ENCODE measurements around the gene PIERCE2. TPM values are rescaled to one million over a fixed set of nuclear protein-coding genes. Genes with fewer than 3 reads are reported as not detected.
"Not testable (repeated sequence)": the region's sequence is repeated elsewhere in the genome, so short reads cannot be mapped to it uniquely, and the experiment has no call there.

PIERCE2 gene
- total and polyA plus RNA-seq, 5 donors from 2014 or later, result 0.76 to 0.89 TPM; not detected in 3

DNA sequence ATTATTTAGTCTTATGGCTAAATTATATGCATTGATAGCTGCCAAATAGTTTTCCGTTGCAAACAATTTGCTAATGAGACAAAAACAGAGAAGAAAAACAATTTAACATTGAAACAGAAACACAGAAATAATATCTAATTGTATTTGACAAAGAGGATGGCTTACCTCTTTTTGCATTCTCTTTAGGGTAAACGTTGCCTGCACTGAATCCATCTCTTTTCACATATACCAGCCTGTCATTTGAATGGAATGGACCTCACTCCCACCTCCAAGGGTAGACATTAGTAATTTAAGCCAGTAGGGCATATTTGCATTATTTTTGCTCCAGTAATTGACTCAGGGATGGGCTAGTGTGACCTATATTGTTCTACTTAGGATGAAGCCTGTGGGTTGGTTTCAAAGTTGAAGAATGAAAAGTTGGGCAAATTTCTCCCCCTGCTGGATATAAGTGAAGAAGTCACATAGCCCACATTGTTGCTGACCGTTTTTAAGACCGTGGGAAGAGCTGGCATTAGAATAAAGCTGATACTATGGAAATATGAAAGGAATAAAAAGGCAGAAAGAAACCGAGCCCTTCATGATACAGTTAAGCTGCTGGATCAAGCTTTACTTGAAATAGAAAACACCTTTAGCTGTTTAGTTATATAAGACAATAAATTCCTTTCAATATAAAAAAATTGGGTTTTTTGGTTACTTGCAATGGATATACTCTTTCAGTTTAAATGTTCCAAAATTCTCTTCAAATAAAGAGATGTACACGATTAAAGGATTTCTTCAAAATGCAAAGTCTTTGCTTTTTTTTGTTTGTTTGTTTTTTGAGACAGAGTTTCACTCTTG, 26.9 kb downstream of the PIERCE2 start:
- no peak overlapping the region for H3K27ac ChIP-seq (ENCODE audit: insufficient read depth, low read length, poor library complexity, severe bottlenecking)
- peaks cover 4% of the 10 kb centered on the region for H3K27me3 Mint-ChIP-seq
- H3K36me3 ChIP-seq (ENCODE audit: control insufficient read depth, insufficient read depth, low read length), result no peaks in the 10 kb centered on the region
- H3K36me3 Mint-ChIP-seq, result no peaks in the 10 kb centered on the region
- no peak overlapping the region for H3K27ac Mint-ChIP-seq
- DNase-seq, result peak in 2 of 3 donors; percentile 31 to 62
- H3K4me3 Mint-ChIP-seq, result no peak overlapping the region
- H3K4me1 Mint-ChIP-seq, result peaks cover 0 to 9% (median 5%) of the 10 kb centered on the region in 4 donors
- H3K9me3 ChIP-seq (ENCODE audit: control insufficient read depth in 2 of 2, low read length in 2 of 2), result no peaks in the 10 kb centered on the region
- peak; percentile 40 to 58 for ATAC-seq (ENCODE audit: low read depth in 2 of 2)
- no peak overlapping the region for H3K4me3 ChIP-seq (ENCODE audit: low read depth, low read length)
- no peaks in the 10 kb centered on the region for H3K4me1 ChIP-seq (ENCODE audit: control insufficient read depth, insufficient read depth, low read length, poor library complexity, severe bottlenecking)
- H3K27me3 ChIP-seq (ENCODE audit: control insufficient read depth, insufficient read depth, low read length), result no peaks in the 10 kb centered on the region
- no peaks in the 10 kb centered on the region for H3K9me3 Mint-ChIP-seq

DNA sequence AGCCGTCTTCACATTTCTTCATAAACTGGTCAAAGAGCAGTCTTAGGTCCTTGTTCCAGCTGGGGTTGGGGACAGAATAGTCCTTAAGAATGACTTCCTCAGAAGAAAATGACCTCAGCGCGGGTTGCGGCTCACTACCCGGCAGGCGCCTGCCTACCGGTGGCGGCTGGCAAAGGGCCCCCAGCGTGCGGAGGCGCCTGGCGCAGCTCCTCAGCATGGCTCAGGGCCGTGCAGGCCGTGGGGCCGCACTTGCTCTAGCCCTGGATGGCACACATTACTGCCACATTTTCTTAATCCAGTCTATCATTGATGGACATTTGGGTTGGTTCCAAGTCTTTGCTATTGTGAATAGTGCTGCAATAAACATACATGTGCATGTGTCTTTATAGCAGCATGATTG, 34.8 kb downstream of the PIERCE2 start:
- H3K36me3 Mint-ChIP-seq; H3K9me3 ChIP-seq (ENCODE audit: control insufficient read depth in 2 of 2, low read length in 2 of 2); H3K27ac ChIP-seq (ENCODE audit: insufficient read depth, low read length, poor library complexity, severe bottlenecking); ATAC-seq (ENCODE audit: low read depth in 2 of 2); H3K4me3 Mint-ChIP-seq; DNase-seq; H3K4me1 ChIP-seq (ENCODE audit: control insufficient read depth, insufficient read depth, low read length, poor library complexity, severe bottlenecking); H3K27me3 Mint-ChIP-seq; H3K27ac Mint-ChIP-seq; H3K36me3 ChIP-seq (ENCODE audit: control insufficient read depth, insufficient read depth, low read length); H3K9me3 Mint-ChIP-seq; H3K4me3 ChIP-seq (ENCODE audit: low read depth, low read length); H3K27me3 ChIP-seq (ENCODE audit: control insufficient read depth, insufficient read depth, low read length); H3K4me1 Mint-ChIP-seq: not testable (repeated sequence)

DNA sequence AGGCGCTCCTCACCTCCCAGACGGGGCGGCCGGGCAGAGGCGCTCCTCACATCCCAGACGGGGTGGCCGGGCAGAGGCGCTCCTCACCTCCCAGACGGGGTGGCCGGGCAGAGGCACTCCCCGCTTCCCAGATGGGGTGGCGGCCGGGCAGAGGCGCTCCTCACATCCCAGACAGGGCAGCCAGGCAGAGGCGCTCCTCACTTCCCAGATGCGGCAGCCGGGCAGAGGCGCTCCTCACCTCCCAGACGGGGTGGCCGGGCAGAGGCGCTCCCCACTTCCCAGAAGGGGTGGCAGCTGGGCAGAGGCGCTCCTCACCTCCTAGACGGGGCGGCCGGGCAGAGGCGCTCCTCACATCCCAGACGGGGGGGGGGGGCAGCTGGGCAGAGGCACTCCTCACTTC, 37.6 kb downstream of the PIERCE2 start:
- H3K4me1 ChIP-seq (ENCODE audit: control insufficient read depth, insufficient read depth, low read length, poor library complexity, severe bottlenecking); H3K4me3 Mint-ChIP-seq; H3K9me3 Mint-ChIP-seq; H3K27ac Mint-ChIP-seq; H3K27me3 Mint-ChIP-seq; H3K36me3 ChIP-seq (ENCODE audit: control insufficient read depth, insufficient read depth, low read length); H3K9me3 ChIP-seq (ENCODE audit: control insufficient read depth in 2 of 2, low read length in 2 of 2); H3K27me3 ChIP-seq (ENCODE audit: control insufficient read depth, insufficient read depth, low read length); ATAC-seq (ENCODE audit: low read depth in 2 of 2); H3K4me3 ChIP-seq (ENCODE audit: low read depth, low read length); H3K4me1 Mint-ChIP-seq; DNase-seq; H3K27ac ChIP-seq (ENCODE audit: insufficient read depth, low read length, poor library complexity, severe bottlenecking); H3K36me3 Mint-ChIP-seq: not testable (repeated sequence)

DNA sequence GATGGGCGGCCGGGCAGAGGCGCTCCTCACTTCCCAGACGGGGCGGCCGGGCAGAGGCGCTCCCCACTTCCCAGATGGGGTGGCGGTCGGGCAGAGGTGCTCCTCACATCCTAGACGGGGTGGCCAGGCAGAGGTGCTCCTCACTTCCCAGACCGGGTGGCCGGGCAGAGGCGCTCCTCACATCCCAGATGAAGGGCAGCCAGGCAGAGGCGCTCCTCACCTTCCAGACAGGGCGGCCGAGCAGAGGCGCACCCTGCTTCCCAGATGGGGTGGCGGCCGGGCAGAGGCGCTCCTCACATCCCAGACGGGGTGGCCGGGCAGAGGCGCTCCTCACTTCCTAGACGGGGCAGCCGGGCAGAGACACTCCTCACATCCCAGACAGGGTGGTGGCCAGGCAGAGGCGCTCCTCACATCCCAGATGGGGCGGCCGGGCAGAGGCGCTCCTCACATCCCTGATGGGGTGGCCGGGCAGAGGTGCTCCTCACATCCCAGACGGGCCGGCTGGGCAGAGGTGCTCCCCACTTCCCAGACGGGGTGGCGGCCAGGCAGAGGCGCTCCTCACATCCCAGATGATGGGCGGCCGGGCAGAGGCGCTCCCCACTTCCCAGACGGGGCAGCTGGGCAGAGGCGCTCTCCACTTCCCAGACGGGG, 38.2 kb downstream of the PIERCE2 start:
- not testable (repeated sequence) for H3K27me3 Mint-ChIP-seq; H3K4me1 ChIP-seq (ENCODE audit: control insufficient read depth, insufficient read depth, low read length, poor library complexity, severe bottlenecking)

DNA sequence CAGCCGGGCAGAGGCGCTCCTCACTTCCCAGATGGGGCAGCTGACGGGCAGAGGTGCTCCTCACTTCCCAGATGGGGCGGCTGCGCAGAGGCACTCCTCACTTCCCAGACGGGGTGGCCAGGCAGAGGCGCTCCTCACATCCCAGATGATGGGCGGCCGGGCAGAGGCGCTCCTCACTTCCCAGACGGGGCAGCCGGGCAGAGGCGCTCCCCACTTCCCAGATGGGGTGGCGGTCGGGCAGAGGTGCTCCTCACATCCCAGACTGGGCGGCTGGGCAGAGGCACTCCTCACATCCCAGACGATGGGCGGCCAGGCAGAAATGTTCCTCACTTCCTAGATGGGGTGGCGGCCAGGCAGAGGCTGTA, 38.7 kb downstream of the PIERCE2 start:
- not testable (repeated sequence) for H3K27ac Mint-ChIP-seq; H3K36me3 ChIP-seq (ENCODE audit: control insufficient read depth, insufficient read depth, low read length); H3K27me3 Mint-ChIP-seq; ATAC-seq (ENCODE audit: low read depth in 2 of 2); H3K4me3 ChIP-seq (ENCODE audit: low read depth, low read length); H3K9me3 ChIP-seq (ENCODE audit: control insufficient read depth in 2 of 2, low read length in 2 of 2); H3K27me3 ChIP-seq (ENCODE audit: control insufficient read depth, insufficient read depth, low read length); H3K4me1 ChIP-seq (ENCODE audit: control insufficient read depth, insufficient read depth, low read length, poor library complexity, severe bottlenecking); DNase-seq; H3K9me3 Mint-ChIP-seq; H3K4me3 Mint-ChIP-seq; H3K36me3 Mint-ChIP-seq; H3K4me1 Mint-ChIP-seq; H3K27ac ChIP-seq (ENCODE audit: insufficient read depth, low read length, poor library complexity, severe bottlenecking)

More for the DNA sequence above, 38.2 kb downstream of the PIERCE2 start:
- ATAC-seq (ENCODE audit: low read depth in 2 of 2); H3K36me3 ChIP-seq (ENCODE audit: control insufficient read depth, insufficient read depth, low read length); H3K27ac Mint-ChIP-seq; DNase-seq; H3K9me3 ChIP-seq (ENCODE audit: control insufficient read depth in 2 of 2, low read length in 2 of 2); H3K36me3 Mint-ChIP-seq; H3K27me3 ChIP-seq (ENCODE audit: control insufficient read depth, insufficient read depth, low read length); H3K4me3 Mint-ChIP-seq; H3K4me3 ChIP-seq (ENCODE audit: low read depth, low read length); H3K9me3 Mint-ChIP-seq; H3K4me1 Mint-ChIP-seq; H3K27ac ChIP-seq (ENCODE audit: insufficient read depth, low read length, poor library complexity, severe bottlenecking): not testable (repeated sequence)

DNA sequence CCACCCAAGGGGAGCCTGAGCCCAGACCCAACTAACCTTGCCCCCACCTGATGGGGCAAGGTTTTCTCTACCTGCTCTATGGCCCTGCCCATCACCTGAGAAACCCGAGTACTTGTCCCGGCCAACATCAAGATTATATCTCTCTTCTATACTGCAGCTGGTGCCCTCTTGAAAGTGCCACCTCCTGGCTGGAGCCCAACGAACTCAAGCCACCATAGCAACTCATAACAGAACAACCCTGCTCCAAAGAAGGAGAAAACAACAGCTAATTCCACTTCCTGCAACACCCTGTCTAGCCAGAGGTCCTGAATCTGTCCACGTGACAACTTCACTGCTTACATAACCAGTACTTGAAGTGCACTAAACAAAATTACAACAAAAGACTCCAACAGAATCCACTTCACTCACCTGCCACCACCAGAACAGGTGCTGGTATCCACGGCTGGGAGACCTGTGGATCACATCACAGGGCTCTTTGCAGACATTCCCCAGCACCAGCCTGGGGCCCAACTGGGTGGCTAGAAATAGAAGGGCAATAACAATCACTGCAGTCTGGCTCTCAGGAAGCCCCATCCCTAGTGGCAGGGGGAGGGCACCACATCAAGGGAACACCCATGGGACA, 49.2 kb downstream of the PIERCE2 start:
- Mint-ChIP-seq H3K4me3 (no peak overlapping the region), H3K4me1 (peaks cover 0 to 6% (median 0%) of the 10 kb centered on the region in 4 donors), H3K9me3 (peaks cover 0 to 20% (median 2%) of the 10 kb centered on the region in 7 donors), H3K27me3 (peaks cover 14% of the 10 kb centered on the region), H3K27ac (peak overlapping the region in 1 of 3 donors; percentile 21), H3K36me3 (peaks cover 10% of the 10 kb centered on the region)
- Histone ChIP-seq H3K4me3 (ENCODE audit: low read depth, low read length) (no peak overlapping the region), H3K27me3 (ENCODE audit: control insufficient read depth, insufficient read depth, low read length) (no peaks in the 10 kb centered on the region), H3K4me1 (ENCODE audit: control insufficient read depth, insufficient read depth, low read length, poor library complexity, severe bottlenecking) (no peaks in the 10 kb centered on the region), H3K9me3 (ENCODE audit: control insufficient read depth in 2 of 2, low read length in 2 of 2) (peaks cover 5 to 6% of the 10 kb centered on the region in 2 experiments), H3K27ac (ENCODE audit: insufficient read depth, low read length, poor library complexity, severe bottlenecking) (no peak overlapping the region), H3K36me3 (ENCODE audit: control insufficient read depth, insufficient read depth, low read length) (no peaks in the 10 kb centered on the region)
- DNase-seq (no peak), ATAC-seq (ENCODE audit: low read depth in 2 of 2) (no peak)

DNA sequence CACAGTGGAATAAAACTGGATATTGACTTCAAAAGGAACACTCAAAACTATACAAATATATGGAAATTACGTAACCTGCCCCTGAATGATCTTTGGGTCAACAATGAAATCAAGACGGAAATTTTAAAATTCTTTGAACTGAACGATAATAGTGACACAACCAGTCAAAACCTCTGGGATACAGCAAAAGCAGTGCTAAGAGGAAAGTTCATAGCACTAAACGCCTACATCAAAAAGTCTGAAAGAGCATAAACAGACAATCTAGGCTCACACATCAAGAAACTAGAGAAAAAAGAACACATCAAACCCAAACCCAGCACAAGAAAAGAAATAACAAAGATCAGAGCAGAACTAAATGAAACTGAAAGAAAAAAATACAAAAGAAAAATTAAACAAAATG, 53.2 kb downstream of the PIERCE2 start:
- H3K9me3 Mint-ChIP-seq, result peaks cover 0 to 20% (median 2%) of the 10 kb centered on the region in 7 donors
- no peak overlapping the region for H3K4me3 Mint-ChIP-seq

More for the DNA sequence above, 53.2 kb downstream of the PIERCE2 start:
- no peak overlapping the region for H3K4me3 ChIP-seq (ENCODE audit: low read depth, low read length)
- H3K36me3 ChIP-seq (ENCODE audit: control insufficient read depth, insufficient read depth, low read length), result no peaks in the 10 kb centered on the region
- H3K9me3 ChIP-seq (ENCODE audit: control insufficient read depth in 2 of 2, low read length in 2 of 2), result peaks cover 5 to 6% of the 10 kb centered on the region in 2 experiments
- H3K4me1 ChIP-seq (ENCODE audit: control insufficient read depth, insufficient read depth, low read length, poor library complexity, severe bottlenecking), result no peaks in the 10 kb centered on the region
- Mint-ChIP-seq H3K4me1 (peaks cover 0 to 6% (median 0%) of the 10 kb centered on the region in 4 donors), H3K27ac (no peak overlapping the region), H3K36me3 (peaks cover 10% of the 10 kb centered on the region), H3K27me3 (peaks cover 12% of the 10 kb centered on the region)
- H3K27ac ChIP-seq (ENCODE audit: insufficient read depth, low read length, poor library complexity, severe bottlenecking), result no peak overlapping the region
- no peaks in the 10 kb centered on the region for H3K27me3 ChIP-seq (ENCODE audit: control insufficient read depth, insufficient read depth, low read length)
- DNase-seq (no peak), ATAC-seq (ENCODE audit: low read depth in 2 of 2) (no peak)

All from CD4-positive, CD25-positive, alpha-beta regulatory T cell (primary cell).